Kidney (tissue), 14 donors: ENCODE data around the gene AATK. TPM values are rescaled to one million over a fixed set of nuclear protein-coding genes. Genes with fewer than 3 reads are reported as not detected.

Experiments used
- DNase-seq, 5 donors: peaks; one replicate each; pipeline ENCODE4 v3.0.0-alpha.2; 2013 to 2020
- FAIRE-seq: peaks from 2 replicates; lab custom pipeline; 2012; peaks lifted over from hg19 to GRCh38; lab: Jason Lieb, UNC
- H3K27ac ChIP-seq, 2 donors: one replicate each; pipeline ENCODE4 v1.7.0; 2013; ENCODE audit warnings: low read depth in 2 of 2, low read length in 2 of 2, inconsistent platforms in 1 of 2
- H3K27me3 ChIP-seq: one replicate; pipeline ENCODE4 v1.7.1; 2013; ENCODE audit warnings: low read length, inconsistent platforms; ENCODE audit not compliant: control insufficient read depth, insufficient read depth
- H3K36me3 ChIP-seq, 3 donors: one replicate each; pipeline versions ENCODE4 v1.7.0 to v1.7.1; 2013; ENCODE audit warnings: low read length in 3 of 3, control low read depth in 1 of 3, inconsistent platforms in 1 of 3; ENCODE audit not compliant: insufficient read depth in 3 of 3, control insufficient read depth in 2 of 3
- H3K4me1 ChIP-seq, 3 donors: one replicate each; pipeline versions ENCODE4 v1.7.0 to v1.7.1; 2013; ENCODE audit warnings: low read length in 3 of 3, inconsistent platforms in 1 of 3, low read depth in 1 of 3; ENCODE audit not compliant: control insufficient read depth in 2 of 3, insufficient read depth in 2 of 3
- H3K4me3 ChIP-seq, 3 donors: one replicate each; pipeline versions ENCODE4 v1.7.0 to v1.8.1; 2013; ENCODE audit warnings: low read length in 3 of 3, control low read depth in 1 of 3, inconsistent platforms in 1 of 3
- H3K9ac ChIP-seq, 3 donors: one replicate each; pipeline versions ENCODE4 v1.7.0 to v1.7.1; 2013; ENCODE audit warnings: low read length in 3 of 3, control low read depth in 1 of 3, inconsistent platforms in 1 of 3
- H3K9me3 ChIP-seq, 3 donors: one replicate each; pipeline versions ENCODE4 v1.7.0 to v1.7.1; 2013; ENCODE audit warnings: low read length in 3 of 3, control low read depth in 1 of 3, inconsistent platforms in 1 of 3; ENCODE audit not compliant: control insufficient read depth in 2 of 3, insufficient read depth in 1 of 3
- CTCF ChIP-seq: IDR thresholded peaks from 3 replicates; pipeline ENCODE4 v1.5.1; 2012; ENCODE audit warnings: mild to moderate bottlenecking, moderate library complexity, borderline replicate concordance; ENCODE audit not compliant: insufficient read depth; ENCODE audit errors: extremely low read depth
- intact Hi-C: fragments of 100-400 bp; cut with DNase I; formaldehyde crosslinking; loops from one replicate; pipeline ENCODE4 v1.11.1; 2022
- polyA plus RNA-seq: library from polyadenylated mRNA; stranded (reverse); fragments of 350-450 nt; fragmentation: Illumina TruSeq; extraction: RNeasy Lipid Tissue Mini Kit (QIAGEN cat#74804); gene quantifications from one replicate; pipeline ENCODE4 v1.2.3, GENCODE V29; 2014; ENCODE audit warnings: low read depth, low replicate concordance; ENCODE audit not compliant: insufficient read depth
- total RNA-seq: library from RNA; stranded (reverse); fragmentation: NEBNext Ultra II Directional; extraction: Animal tissue kit (Norgen Biotek cat#: 25700); gene quantifications from one replicate; pipeline ENCODE4 v1.2.1, GENCODE V29; 2021
- donor health status: control.
- donor health status: control.
- donor health status: control.
- donor health status: control.
- donor health status: control.
- donor health status: DM: yes; HTN: yes; CAD: no.
- donor health status: Normal renal cell carcinoma (clear cell type).

AATK gene
- total and polyA plus RNA-seq, 2 donors from 2014 or later, result 0.65 to 4.2 TPM

GRCh38 chr17:81134064-81134781 lies 31.8 kb downstream of the AATK start:
- Histone ChIP-seq H3K4me1 (no peaks in the 10 kb centered on the region), H3K27me3 (no peaks in the 10 kb centered on the region), H3K9me3 (no peaks in the 10 kb centered on the region), H3K27ac (no peak overlapping the region), H3K36me3 (peaks cover 0 to 3% (median 0%) of the 10 kb centered on the region in 3 donors), H3K9ac (no peak overlapping the region), H3K4me3 (no peak overlapping the region)
- no peak for FAIRE-seq
- no peak for DNase-seq
- no peak for TF ChIP-seq CTCF
- intact Hi-C loops, result no loop called here

- no peak overlapping the region for H3K27ac ChIP-seq
Observed at GRCh38 chr17:81132770-81133723, 33.0 kb downstream of the AATK start.

GRCh38 chr17:81132197-81132540 lies 33.9 kb downstream of the AATK start:
- FAIRE-seq, result no peak
- intact Hi-C loops, result no loop called here
- H3K36me3 ChIP-seq, result no peaks in the 10 kb centered on the region
- no peaks in the 10 kb centered on the region for H3K9me3 ChIP-seq
- no peak for TF ChIP-seq CTCF
- H3K4me3 ChIP-seq, result no peak overlapping the region
- DNase-seq, result no peak
- H3K27ac ChIP-seq, result no peak overlapping the region
- no peaks in the 10 kb centered on the region for H3K4me1 ChIP-seq
- no peaks in the 10 kb centered on the region for H3K27me3 ChIP-seq
- no peak overlapping the region for H3K9ac ChIP-seq

More at GRCh38 chr17:81132770-81133723, 33.0 kb downstream of the AATK start:
- Histone ChIP-seq H3K27me3 (no peaks in the 10 kb centered on the region), H3K4me3 (no peak overlapping the region), H3K4me1 (no peaks in the 10 kb centered on the region), H3K36me3 (peaks cover 0 to under 1% (median 0%) of the 10 kb centered on the region in 3 donors), H3K9me3 (no peaks in the 10 kb centered on the region), H3K9ac (no peak overlapping the region)
- DNase-seq (no peak), FAIRE-seq (no peak)
- TF ChIP-seq CTCF, result no peak
- intact Hi-C loops, result no loop called here
